Epidermal melanocyte (primary cell): ENCODE data around the gene NFAT5.
"Not testable (repeated sequence)": the region's sequence is repeated elsewhere in the genome, so short reads cannot be mapped to it uniquely, and the experiment has no call there.

Experiments
- DNase-seq: peaks from one replicate; pipeline ENCODE4 v3.0.0; 2011; ENCODE audit warnings: low spot score; ENCODE audit not compliant: insufficient read length

The NFAT5 gene

GRCh38 chr16:69595127-69596036, 29.6 kb downstream of the NFAT5 start:
- DNase-seq: no peak

- no peak for DNase-seq
Observed at GRCh38 chr16:69596801-69597200, 31.0 kb downstream of the NFAT5 start.

GRCh38 chr16:69598045-69598444, 32.3 kb downstream of the NFAT5 start:
- no peak for DNase-seq

GRCh38 chr16:69599731-69600130, 34.0 kb downstream of the NFAT5 start:
- DNase-seq: no peak

GRCh38 chr16:69600202-69600601, 34.4 kb downstream of the NFAT5 start:
- DNase-seq: no peak

- DNase-seq: no peak
Observed at GRCh38 chr16:69601250-69601649, 35.5 kb downstream of the NFAT5 start.

GRCh38 chr16:69606985-69607384, 41.2 kb downstream of the NFAT5 start:
- DNase-seq: no peak

- DNase-seq: no peak
Observed at GRCh38 chr16:69607674-69608073, 41.9 kb downstream of the NFAT5 start.

GRCh38 chr16:69610356-69610755, 44.6 kb downstream of the NFAT5 start:
- DNase-seq: no peak

- no peak for DNase-seq
Observed at GRCh38 chr16:69611103-69611640, 45.4 kb downstream of the NFAT5 start.

GRCh38 chr16:69613378-69614154, 47.8 kb downstream of the NFAT5 start:
- no peak for DNase-seq

- DNase-seq: no peak
Observed at GRCh38 chr16:69615528-69615927, 49.8 kb downstream of the NFAT5 start.

- no peak for DNase-seq
Observed at GRCh38 chr16:69616082-69616481, 50.3 kb downstream of the NFAT5 start.

- DNase-seq: no peak
Observed at GRCh38 chr16:69618307-69618706, 52.5 kb downstream of the NFAT5 start.

GRCh38 chr16:69618721-69619120, 53.0 kb downstream of the NFAT5 start:
- no peak for DNase-seq

GRCh38 chr16:69619514-69619913, 53.7 kb downstream of the NFAT5 start:
- no peak for DNase-seq

- no peak for DNase-seq
Observed at GRCh38 chr16:69620573-69620972, 54.8 kb downstream of the NFAT5 start.

- no peak for DNase-seq
Observed at GRCh38 chr16:69621225-69621624, 55.5 kb downstream of the NFAT5 start.

- DNase-seq: no peak
Observed at GRCh38 chr16:69626256-69626655, 60.5 kb downstream of the NFAT5 start.

- no peak for DNase-seq
Observed at GRCh38 chr16:69632828-69633227, 67.1 kb downstream of the NFAT5 start.

GRCh38 chr16:69633375-69633774, 67.6 kb downstream of the NFAT5 start:
- no peak for DNase-seq

GRCh38 chr16:69636563-69637146, 70.9 kb downstream of the NFAT5 start:
- not testable (repeated sequence) for DNase-seq
